NOMO-1 (cell line): ENCODE measurements around the gene STAT1.

Experiments used
- DNase-seq, 2 experiments: peaks; one replicate each; lab custom pipeline; 2025; ENCODE audit not compliant: unreplicated experiment in 2 of 2; lab: John Stamatoyannopoulos, UW

Gene STAT1

DNA sequence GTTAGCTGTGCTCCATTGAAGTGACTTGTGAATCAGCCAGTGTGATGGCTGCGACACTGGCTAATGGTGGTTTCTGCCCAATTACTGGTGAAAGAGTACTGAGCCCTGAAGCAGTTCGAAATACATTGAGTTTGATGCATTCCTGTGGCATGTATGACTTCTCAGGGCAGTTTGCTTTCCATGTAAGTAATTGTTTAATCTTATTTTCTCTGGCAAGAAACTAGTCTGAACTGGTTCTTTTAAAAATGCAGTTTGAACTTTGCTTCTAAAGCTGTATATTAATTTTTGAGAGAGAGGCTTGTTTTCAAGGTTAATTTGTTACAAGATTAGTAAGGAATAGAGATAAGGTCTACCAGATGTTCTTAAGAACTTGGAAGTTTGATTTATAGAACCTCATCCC, 86.7 kb downstream of the STAT1 start:
- DNase-seq, result no peak

DNA sequence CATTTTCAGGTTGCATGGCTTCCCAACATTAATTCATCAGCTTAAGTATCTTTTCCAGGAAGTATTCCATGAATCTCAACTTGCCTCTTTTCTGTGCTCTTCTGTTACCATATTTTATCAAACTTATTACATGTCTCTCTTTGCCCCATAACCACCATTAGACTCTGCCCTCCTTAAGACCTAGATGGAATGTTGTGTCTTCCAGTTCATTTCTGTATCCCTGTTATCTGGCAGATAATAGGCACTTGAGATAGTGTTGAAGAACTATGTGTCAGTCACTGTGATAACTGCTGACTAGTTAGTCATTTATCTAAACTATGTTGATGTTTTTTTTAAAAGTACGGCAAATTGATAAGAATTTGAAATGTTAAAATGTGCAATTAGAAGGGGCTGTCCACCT, 91.6 kb downstream of the STAT1 start:
- no peak for DNase-seq

- no peak for DNase-seq
These were observed 93.9 kb downstream of the STAT1 start for GRCh38 chr2:190920085-190920484.
